Measurements from ENCODE around the gene CNTN4. TPM values are rescaled to one million over a fixed set of nuclear protein-coding genes. Genes with fewer than 3 reads are reported as not detected.
"Not testable (repeated sequence)": the region's sequence is repeated elsewhere in the genome, so short reads cannot be mapped to it uniquely, and the experiment has no call there.

The CNTN4 gene
- total RNA-seq, 1 donor from 2014 or later = 48.3 TPM

DNA sequence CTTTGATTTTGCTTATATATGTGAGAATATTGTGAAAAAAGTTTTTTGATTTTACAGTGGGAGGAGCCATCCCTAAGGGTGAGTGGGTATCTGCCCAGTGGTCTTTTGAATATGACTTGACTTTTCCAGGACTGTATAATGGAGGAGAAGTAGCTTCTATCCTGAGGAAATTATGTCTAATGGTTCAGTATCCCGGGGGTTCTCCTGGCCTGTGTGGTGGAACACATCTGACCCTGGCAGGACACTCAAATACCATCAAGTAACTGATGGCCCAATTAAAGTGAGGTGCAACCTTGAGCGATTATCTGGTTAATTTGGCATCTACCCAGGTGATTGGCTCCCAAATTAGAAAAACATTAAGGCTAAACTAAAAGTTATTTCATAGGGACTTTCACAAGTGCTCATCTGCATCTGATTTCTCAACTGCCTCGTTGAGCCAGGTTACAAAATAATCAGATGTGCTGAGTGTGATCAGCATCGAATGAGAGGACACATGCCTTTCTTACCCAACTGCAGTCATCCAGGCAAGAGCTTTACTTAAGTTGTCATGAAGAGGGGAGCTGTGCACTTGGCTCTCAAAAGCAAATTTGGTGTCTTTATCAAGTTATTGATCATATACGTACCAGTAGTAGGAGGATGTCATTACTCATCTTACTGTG lies 810.2 kb downstream of the CNTN4 start:
- Mint-ChIP-seq H3K4me3 (ENCODE audit: unreplicated experiment) (no peak overlapping the region), H3K27ac (ENCODE audit: unreplicated experiment) (no peak overlapping the region), H3K9me3 (ENCODE audit: unreplicated experiment) (peaks cover 23% of the 10 kb centered on the region), H3K36me3 (ENCODE audit: unreplicated experiment) (no peaks in the 10 kb centered on the region), H3K27me3 (ENCODE audit: unreplicated experiment) (no peaks in the 10 kb centered on the region), H3K4me1 (ENCODE audit: unreplicated experiment) (no peaks in the 10 kb centered on the region)
- no peak for TF ChIP-seq CTCF (IDR thresholded peaks at IDR 0.05)
- DNase-seq (ENCODE audit: extremely low spot score, unreplicated experiment) = no peak

DNA sequence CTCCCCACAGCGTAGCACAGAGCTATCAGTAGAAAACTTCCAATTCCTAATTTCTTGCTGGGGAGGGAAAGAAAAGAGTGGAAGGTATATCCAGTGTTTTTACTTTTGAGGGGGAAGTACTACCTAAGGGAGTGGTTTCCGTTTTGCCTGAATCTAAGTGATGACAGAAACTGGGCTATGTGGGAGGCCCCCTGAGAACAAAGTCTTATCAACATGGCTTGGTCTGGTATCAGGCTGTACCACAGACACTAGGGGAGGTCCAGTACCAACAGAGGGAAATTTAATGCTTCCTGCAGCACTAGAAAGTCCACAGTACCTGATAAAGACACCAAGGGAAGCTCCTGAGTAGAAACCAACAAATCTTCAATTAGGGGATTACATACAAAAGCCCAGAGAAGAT lies 812.3 kb downstream of the CNTN4 start:
- no peak for DNase-seq (ENCODE audit: extremely low spot score, unreplicated experiment)
- H3K9me3 Mint-ChIP-seq (ENCODE audit: unreplicated experiment) = peaks cover 13% of the 10 kb centered on the region
- no peaks in the 10 kb centered on the region for H3K36me3 Mint-ChIP-seq (ENCODE audit: unreplicated experiment)
- no peak for TF ChIP-seq CTCF (IDR thresholded peaks at IDR 0.05)
- no peaks in the 10 kb centered on the region for H3K27me3 Mint-ChIP-seq (ENCODE audit: unreplicated experiment)
- H3K4me3 Mint-ChIP-seq (ENCODE audit: unreplicated experiment) = no peak overlapping the region
- H3K27ac Mint-ChIP-seq (ENCODE audit: unreplicated experiment) = no peak overlapping the region
- no peaks in the 10 kb centered on the region for H3K4me1 Mint-ChIP-seq (ENCODE audit: unreplicated experiment)

DNA sequence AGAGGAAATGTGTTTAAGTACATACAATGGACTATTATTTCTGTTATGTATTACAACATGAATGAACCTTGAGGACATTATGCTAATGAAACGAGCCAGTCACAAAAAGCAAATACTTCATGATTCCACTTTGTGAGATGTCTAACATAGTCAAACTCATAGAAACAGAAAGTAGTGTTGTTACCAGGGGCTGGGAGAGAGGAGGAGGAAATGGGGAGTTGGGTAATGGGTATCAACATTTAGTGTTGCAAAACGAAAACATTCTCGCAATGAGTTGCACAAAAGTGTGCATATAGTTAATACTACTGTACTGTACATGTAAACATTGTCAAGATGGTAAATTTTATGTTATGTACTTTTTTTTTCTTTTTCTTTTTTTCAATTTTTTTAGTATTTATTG lies 817.2 kb downstream of the CNTN4 start:
- no peaks in the 10 kb centered on the region for H3K36me3 Mint-ChIP-seq (ENCODE audit: unreplicated experiment)
- no peak for DNase-seq (ENCODE audit: extremely low spot score, unreplicated experiment)
- no peaks in the 10 kb centered on the region for H3K27me3 Mint-ChIP-seq (ENCODE audit: unreplicated experiment)
- H3K4me1 Mint-ChIP-seq (ENCODE audit: unreplicated experiment) = no peaks in the 10 kb centered on the region
- TF ChIP-seq CTCF (IDR thresholded peaks at IDR 0.05) = no peak
- H3K27ac Mint-ChIP-seq (ENCODE audit: unreplicated experiment) = no peak overlapping the region
- H3K9me3 Mint-ChIP-seq (ENCODE audit: unreplicated experiment) = peaks cover 16% of the 10 kb centered on the region
- H3K4me3 Mint-ChIP-seq (ENCODE audit: unreplicated experiment) = no peak overlapping the region

DNA sequence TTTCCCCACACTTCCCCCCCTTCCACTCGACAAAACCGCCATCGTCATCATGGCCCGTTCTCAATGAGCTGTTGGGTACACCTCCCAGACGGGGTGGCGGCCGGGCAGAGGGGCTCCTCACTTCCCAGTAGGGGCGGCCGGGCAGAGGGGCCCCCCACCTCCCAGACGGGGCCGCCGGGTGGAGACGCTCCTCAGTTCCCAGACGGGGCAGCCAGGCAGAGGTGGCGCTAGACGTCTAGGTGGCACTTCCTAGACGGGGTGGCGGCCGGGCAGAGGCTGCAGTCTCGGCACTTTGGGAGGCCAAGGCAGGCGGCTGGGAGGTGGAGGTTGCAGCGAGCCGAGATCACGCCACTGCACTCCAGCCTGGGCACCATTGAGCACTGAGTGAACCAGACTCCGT lies 818.0 kb downstream of the CNTN4 start:
- DNase-seq (ENCODE audit: extremely low spot score, unreplicated experiment); H3K4me3 Mint-ChIP-seq (ENCODE audit: unreplicated experiment); H3K4me1 Mint-ChIP-seq (ENCODE audit: unreplicated experiment); H3K27me3 Mint-ChIP-seq (ENCODE audit: unreplicated experiment); H3K36me3 Mint-ChIP-seq (ENCODE audit: unreplicated experiment); H3K27ac Mint-ChIP-seq (ENCODE audit: unreplicated experiment): not testable (repeated sequence)
- H3K9me3 Mint-ChIP-seq (ENCODE audit: unreplicated experiment) = peaks cover 16% of the 10 kb centered on the region

DNA sequence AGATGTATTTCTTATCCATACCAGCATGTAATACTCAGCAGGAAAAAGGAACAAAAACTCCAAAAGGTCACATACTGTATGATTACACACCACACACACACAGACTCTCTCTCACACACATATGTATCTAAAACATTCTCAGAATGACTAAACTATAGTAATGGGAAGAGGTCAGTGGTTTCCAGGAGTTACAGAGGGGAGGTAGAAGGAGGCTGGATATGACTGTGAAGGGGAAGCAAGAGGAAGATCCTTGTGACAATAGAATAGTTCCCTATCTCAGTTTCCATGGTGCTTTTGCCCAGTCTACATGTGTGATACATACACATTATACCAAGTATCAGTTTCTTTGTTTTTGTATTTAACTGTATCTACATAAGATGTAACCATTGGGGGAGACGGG lies 821.4 kb downstream of the CNTN4 start:
- no peak for TF ChIP-seq CTCF (IDR thresholded peaks at IDR 0.05)
- Mint-ChIP-seq H3K27me3 (ENCODE audit: unreplicated experiment) (no peaks in the 10 kb centered on the region), H3K4me1 (ENCODE audit: unreplicated experiment) (no peaks in the 10 kb centered on the region), H3K9me3 (ENCODE audit: unreplicated experiment) (peaks cover 7% of the 10 kb centered on the region), H3K36me3 (ENCODE audit: unreplicated experiment) (no peaks in the 10 kb centered on the region), H3K4me3 (ENCODE audit: unreplicated experiment) (no peak overlapping the region), H3K27ac (ENCODE audit: unreplicated experiment) (no peak overlapping the region)
- DNase-seq (ENCODE audit: extremely low spot score, unreplicated experiment) = no peak

DNA sequence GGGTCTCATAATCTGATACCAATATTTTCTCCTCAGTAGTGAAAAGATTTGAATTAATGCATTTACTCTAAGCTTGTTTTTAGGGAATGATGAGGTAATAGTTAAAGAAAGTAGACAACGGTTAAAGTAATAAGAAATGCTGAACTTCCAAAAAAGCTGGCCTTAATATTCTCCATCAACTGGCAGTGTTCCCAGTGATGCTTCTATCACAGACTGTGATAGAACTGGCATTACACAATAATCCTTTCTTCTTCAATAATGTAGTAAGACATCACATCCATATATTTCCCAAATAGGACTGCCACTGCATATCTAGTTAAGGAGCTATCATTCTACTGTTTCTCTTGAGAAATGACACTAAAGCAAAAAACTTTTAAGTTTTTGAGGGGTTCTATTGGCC lies 822.8 kb downstream of the CNTN4 start:
- no peaks in the 10 kb centered on the region for H3K36me3 Mint-ChIP-seq (ENCODE audit: unreplicated experiment)
- DNase-seq (ENCODE audit: extremely low spot score, unreplicated experiment) = no peak
- peaks cover 7% of the 10 kb centered on the region for H3K9me3 Mint-ChIP-seq (ENCODE audit: unreplicated experiment)
- no peaks in the 10 kb centered on the region for H3K27me3 Mint-ChIP-seq (ENCODE audit: unreplicated experiment)
- H3K4me3 Mint-ChIP-seq (ENCODE audit: unreplicated experiment) = no peak overlapping the region
- no peak for TF ChIP-seq CTCF (IDR thresholded peaks at IDR 0.05)
- H3K4me1 Mint-ChIP-seq (ENCODE audit: unreplicated experiment) = no peaks in the 10 kb centered on the region
- no peak overlapping the region for H3K27ac Mint-ChIP-seq (ENCODE audit: unreplicated experiment)

All from osteocyte (in vitro differentiated cells).